Right lobe of liver (tissue), 6 donors: ENCODE measurements around the gene PRR16. TPM values are rescaled to one million over a fixed set of nuclear protein-coding genes. Genes with fewer than 3 reads are reported as not detected.

Experiments used
- ATAC-seq, 4 donors: fragments of 200-7000 bp; cut with Tn5 transposase; one replicate each; pipeline ENCODE4 v1.9.1; 2020; ENCODE audit warnings: mild to moderate bottlenecking in 4 of 4, moderate library complexity in 4 of 4
- DNase-seq, 3 donors: peaks; one replicate each; pipeline ENCODE4 v3.0.0-alpha.2; 2020
- H3K27ac ChIP-seq, 3 donors: fragments of 200-600 bp; one replicate each; pipeline ENCODE4 v1.8.0; 2022
- H3K27me3 ChIP-seq, 2 donors: fragments of 200-600 bp; one replicate each; pipeline ENCODE4 v1.8.0; 2022
- H3K36me3 ChIP-seq, 4 donors: fragments of 200-600 bp; sonication (generic) in 1 of 4; one replicate each; pipeline versions ENCODE4 v1.5.1 to v1.8.0; 2017 to 2022; ENCODE audit warnings: control low read depth in 1 of 4
- H3K4me1 ChIP-seq, 4 donors: fragments of 200-600 bp; sonication (generic) in 1 of 4; one replicate each; pipeline versions ENCODE4 v1.5.1 to v1.8.0; 2017 to 2022; ENCODE audit warnings: control low read depth in 1 of 4
- H3K4me3 ChIP-seq, 3 donors: fragments of 200-600 bp; one replicate each; pipeline ENCODE4 v1.8.0; 2022
- H3K9me3 ChIP-seq, 4 donors: fragments of 200-600 bp; sonication (generic) in 1 of 4; one replicate each; pipeline versions ENCODE4 v1.5.1 to v1.8.0; 2017 to 2022; ENCODE audit warnings: control low read depth in 1 of 4
- POLR2A ChIP-seq: fragments of 450-650 bp; IDR thresholded peaks from one replicate; pipeline ENCODE4 v1.6.1; 2017; ENCODE audit warnings: antibody characterized with exemption, mild to moderate bottlenecking
- WGBS: methylation state at CpG from one replicate; pipeline ENCODE4 v1.1.6; 2018; ENCODE audit warnings: low coverage, low lambda C conversion rate; ENCODE audit not compliant: insufficient coverage; ENCODE audit errors: missing lambda C conversion rate; 5-methylcytosine and 5-hydroxymethylcytosine counted together
- intact Hi-C, 2 donors: fragments of 100-400 bp; cut with DNase I; formaldehyde crosslinking; loops; one replicate each; pipeline versions ENCODE4 v1.11.2 to v1.14.1; 2022
- total RNA-seq, 6 experiments: library from RNA; depleted of rRNA in 2 of 6; stranded (reverse); fragments of >200 nt in 2 of 6; fragmentation: NEBNext Ultra II Directional in 3 of 6; extraction: Animal tissue kit (Norgen Biotek cat#: 25700) in 3 of 6; gene quantifications; one replicate each; pipeline versions ENCODE4 v1.1.0 to v1.2.4, GENCODE V29; 2016 to 2023
- TF ChIP-seq, protein P1 (sequence below), 4 donors: fragments of 200-600 bp in 3 of 4; fragments of 450-650 bp in 1 of 4; IDR thresholded peaks; one replicate each; pipeline versions ENCODE4 v1.5.1 to v1.8.0; 2016 to 2022; ENCODE audit warnings: antibody characterized with exemption in 4 of 4, mild to moderate bottlenecking in 2 of 4
- donor health status: DM: no; HTN: yes; CAD: no.
- donor health status: DM: no; HTN: no; CAD: no.
- donor health status: DM: no; HTN: no; CAD: no.
- donor health status: DM: no; HTN: yes; CAD: no.
- donor health status: DM: no; HTN: yes; CAD: no.

PRR16 gene
- total RNA-seq, 6 experiments from 2014 or later: 0.16 to 1.2 (median 0.39) TPM; not detected in 1

DNA sequence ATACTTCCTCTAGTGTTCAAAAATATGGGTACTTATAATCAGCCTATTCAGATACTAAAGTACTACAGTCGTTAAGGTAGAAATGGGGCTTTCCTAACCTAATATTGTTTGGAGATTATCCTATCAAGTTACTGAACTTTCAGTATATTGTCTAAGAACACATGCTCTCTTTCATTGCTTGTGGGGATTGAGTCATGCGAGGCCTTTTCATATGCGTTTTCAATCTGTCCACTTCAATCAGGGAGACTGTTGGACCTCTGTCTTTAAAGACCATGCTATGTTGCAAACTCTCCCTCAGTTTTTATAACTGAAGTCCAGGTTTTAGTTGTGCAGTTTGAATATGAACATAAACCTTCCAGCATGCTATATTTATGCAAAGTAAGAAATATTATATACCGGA, 15.0 kb downstream of the PRR16 start:
- 66% methylated on average over 4 of the region's 4 CpGs for WGBS
- no peak overlapping the region for H3K4me3 ChIP-seq
- intact Hi-C loops: no loop called here
- no peaks in the 10 kb centered on the region for H3K36me3 ChIP-seq
- no peak overlapping the region for H3K27ac ChIP-seq
- no peaks in the 10 kb centered on the region for H3K27me3 ChIP-seq
- no peak for ATAC-seq
- no peaks in the 10 kb centered on the region for H3K9me3 ChIP-seq
- TF ChIP-seq, protein P1, sequence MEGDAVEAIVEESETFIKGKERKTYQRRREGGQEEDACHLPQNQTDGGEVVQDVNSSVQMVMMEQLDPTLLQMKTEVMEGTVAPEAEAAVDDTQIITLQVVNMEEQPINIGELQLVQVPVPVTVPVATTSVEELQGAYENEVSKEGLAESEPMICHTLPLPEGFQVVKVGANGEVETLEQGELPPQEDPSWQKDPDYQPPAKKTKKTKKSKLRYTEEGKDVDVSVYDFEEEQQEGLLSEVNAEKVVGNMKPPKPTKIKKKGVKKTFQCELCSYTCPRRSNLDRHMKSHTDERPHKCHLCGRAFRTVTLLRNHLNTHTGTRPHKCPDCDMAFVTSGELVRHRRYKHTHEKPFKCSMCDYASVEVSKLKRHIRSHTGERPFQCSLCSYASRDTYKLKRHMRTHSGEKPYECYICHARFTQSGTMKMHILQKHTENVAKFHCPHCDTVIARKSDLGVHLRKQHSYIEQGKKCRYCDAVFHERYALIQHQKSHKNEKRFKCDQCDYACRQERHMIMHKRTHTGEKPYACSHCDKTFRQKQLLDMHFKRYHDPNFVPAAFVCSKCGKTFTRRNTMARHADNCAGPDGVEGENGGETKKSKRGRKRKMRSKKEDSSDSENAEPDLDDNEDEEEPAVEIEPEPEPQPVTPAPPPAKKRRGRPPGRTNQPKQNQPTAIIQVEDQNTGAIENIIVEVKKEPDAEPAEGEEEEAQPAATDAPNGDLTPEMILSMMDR (IDR thresholded peaks at IDR 0.05): no peak
- TF ChIP-seq POLR2A: no peak
- no peak for DNase-seq
- no peaks in the 10 kb centered on the region for H3K4me1 ChIP-seq

DNA sequence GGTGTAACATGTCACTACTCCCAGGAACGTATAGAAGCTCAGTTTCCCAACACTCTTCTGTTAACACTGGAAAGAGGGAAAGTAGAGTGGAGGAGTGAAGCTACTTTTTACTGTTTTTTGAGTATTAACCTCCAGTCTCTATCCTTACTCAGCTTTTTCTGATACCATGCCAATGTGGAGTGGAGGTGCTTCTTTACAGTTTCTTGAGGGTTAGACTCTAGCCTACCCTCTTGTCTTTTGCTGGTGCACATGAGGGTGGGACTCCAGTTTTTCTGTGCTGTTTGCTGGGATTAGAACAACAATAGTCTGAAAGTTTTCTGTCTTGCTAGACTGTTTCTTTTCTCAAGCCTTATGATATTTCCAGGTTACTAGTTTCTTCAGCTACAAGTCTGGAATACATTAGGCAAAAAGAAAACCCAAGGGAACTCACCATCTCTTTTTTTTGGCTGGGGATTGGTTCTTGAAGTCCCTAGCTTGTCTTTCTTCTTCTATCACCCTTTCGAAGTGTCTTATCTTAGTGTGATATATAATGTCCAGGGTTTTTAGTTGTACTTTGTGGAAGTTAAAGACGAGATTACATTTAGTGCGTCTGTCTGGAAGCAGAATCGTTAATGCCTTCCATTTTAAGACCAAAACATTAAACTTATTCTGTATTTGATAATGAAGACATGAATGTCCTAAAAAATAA, 35.9 kb downstream of the PRR16 start:
- intact Hi-C loops: no loop called here

DNA sequence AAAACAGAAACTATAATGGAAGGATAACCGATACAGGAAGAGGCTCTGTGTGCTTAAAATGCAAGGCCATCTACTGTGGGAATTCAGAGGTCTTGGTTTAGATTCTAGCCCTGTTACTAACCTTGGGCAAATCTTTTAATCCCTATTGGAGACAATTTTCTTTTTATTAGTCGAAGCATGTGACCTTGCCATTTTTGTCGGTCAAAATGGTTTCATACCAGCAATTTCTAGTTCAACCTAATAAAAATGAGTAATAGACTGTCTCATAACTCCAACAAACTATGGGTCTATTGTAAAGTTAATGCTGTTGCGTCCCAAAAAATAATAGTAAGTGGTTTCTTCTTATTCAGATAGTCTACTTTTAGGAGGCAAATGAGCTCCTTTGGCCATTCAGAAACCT, 38.4 kb downstream of the PRR16 start:
- WGBS: 62% methylated on average over 4 of the region's 4 CpGs
- no peak for DNase-seq

More for the DNA sequence above, 35.9 kb downstream of the PRR16 start:
- no peak for DNase-seq
- no peak for ATAC-seq
- TF ChIP-seq POLR2A: no peak
- TF ChIP-seq, protein P1 (IDR thresholded peaks at IDR 0.05): no peak
- H3K9me3 ChIP-seq: no peaks in the 10 kb centered on the region
- H3K36me3 ChIP-seq: no peaks in the 10 kb centered on the region
- 27% methylated on average over 5 of the region's 5 CpGs for WGBS
- H3K4me1 ChIP-seq: no peaks in the 10 kb centered on the region
- no peak overlapping the region for H3K27ac ChIP-seq
- H3K27me3 ChIP-seq: no peaks in the 10 kb centered on the region
- no peak overlapping the region for H3K4me3 ChIP-seq

DNA sequence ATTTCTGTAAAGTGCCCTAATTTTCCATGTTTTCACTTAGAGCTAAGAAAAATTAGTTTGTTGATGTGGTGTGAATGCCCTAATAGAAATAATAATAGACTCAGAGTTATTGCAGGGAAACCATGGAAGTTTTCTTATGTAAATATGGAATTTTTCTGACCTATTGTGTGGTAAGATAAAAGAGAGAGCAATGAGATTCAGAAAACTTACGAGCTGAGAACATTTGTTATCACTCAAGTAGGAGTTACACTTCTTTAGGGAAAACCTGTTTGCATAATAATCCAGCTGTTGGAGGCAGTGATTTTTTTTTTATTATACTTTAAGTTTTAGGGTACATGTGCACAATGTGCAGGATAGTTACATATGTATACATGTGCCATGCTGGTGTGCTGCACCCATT, 39.2 kb downstream of the PRR16 start:
- Histone ChIP-seq H3K4me1 (no peaks in the 10 kb centered on the region), H3K4me3 (no peak overlapping the region), H3K36me3 (no peaks in the 10 kb centered on the region), H3K27ac (no peak overlapping the region), H3K9me3 (no peaks in the 10 kb centered on the region), H3K27me3 (no peaks in the 10 kb centered on the region)
- intact Hi-C loops: no loop called here
- TF ChIP-seq, protein P1 (IDR thresholded peaks at IDR 0.05): no peak
- TF ChIP-seq POLR2A: no peak
- no peak for DNase-seq
- 42% methylated on average over 1 of the region's 1 CpG for WGBS
- no peak for ATAC-seq

More for the DNA sequence above, 38.4 kb downstream of the PRR16 start:
- H3K4me3 ChIP-seq: no peak overlapping the region
- no peaks in the 10 kb centered on the region for H3K27me3 ChIP-seq
- intact Hi-C loops: no loop called here
- no peaks in the 10 kb centered on the region for H3K4me1 ChIP-seq
- H3K36me3 ChIP-seq: no peaks in the 10 kb centered on the region
- no peaks in the 10 kb centered on the region for H3K9me3 ChIP-seq
- ATAC-seq: no peak
- H3K27ac ChIP-seq: no peak overlapping the region
- TF ChIP-seq, protein P1 (IDR thresholded peaks at IDR 0.05): no peak
- no peak for TF ChIP-seq POLR2A
